Measurements from ENCODE around the gene EMX1.

Gene EMX1

DNA sequence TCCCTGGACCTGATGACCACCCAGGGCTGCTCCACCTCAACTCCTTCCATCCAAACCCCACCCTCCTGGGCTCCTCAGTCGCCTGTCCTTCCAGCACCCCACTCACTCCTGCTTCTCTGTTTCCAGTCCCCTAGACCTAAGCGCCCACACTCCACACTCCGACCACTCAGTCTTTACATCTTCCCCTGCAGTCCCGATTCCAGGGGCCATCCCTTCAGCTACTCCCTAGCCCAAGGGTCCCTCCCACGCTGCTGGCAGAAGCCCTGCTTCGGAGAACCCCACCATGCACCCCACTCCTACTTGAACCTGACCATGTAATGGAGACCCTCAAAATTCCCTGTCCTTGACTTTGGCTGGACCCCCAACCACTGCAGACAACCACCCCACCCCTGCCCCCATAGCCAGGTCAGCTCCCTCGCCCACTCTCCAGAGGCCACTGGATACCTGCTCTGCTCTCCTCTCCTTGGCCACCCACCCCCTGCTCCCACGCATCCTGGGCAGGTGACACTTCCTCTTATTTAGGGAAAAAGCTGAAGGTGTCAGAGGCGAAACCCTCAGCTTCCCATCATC, 28.2 kb downstream of the EMX1 start:
- no peak for DNase-seq

DNA sequence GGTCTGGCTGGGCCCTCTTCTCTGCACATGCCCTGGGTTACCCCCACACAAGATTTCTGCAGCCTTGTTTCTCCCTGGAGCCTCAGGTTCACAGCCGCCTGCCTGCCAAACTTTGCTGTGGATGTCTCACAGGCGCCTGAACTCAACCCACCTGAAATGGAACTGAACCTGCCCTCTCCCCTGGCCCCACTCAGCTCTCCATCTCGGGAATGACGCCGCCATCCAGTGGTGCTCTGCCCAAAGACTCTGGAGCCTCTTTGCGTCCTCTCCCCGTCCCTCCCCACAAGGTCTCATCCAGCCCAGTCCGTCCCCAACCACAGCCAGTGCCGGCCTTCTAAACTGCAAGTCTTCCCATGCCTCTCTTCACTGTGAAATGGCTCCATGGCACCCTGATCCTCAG, 29.1 kb downstream of the EMX1 start:
- DNase-seq, result no peak

DNA sequence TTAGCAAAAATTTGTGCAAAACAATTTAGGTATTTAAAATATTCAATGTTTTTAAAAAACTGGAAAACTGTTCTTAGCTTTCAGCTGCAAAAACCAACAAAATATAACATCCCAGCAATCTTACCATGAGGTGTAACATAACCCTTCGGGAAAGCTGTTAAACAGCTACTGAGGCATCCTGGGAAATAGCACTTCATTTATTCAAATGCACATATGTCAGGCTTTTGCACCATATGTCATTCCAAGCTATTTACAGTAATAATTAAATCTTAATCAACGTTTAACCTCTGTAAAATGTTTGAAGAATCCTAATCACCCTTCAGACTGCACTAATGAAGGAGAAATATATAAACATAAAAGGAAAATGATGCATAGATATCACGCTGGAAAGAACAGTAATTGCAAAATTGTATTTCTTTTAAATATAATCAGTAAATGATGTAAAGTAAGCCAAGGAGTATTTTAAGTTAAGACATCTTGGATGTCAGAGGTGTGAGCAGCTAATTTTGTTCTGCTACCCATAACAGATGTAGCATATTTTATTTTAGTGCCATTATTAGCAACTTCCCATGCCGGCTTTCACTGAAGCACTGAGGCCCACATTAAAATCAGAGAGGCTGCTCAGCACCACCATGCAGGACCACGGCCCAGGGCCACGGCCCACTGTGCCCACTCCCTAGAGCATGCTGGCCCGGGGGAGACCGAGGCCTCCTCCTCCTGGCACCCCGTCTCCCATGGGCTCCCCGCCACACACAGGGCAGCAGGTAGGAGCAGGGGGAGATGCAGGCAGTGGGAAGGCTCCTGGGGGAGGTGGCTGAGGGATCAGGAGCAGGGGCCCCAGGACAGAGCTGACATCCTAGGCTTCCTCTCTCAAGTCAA, 30.9 kb downstream of the EMX1 start:
- DNase-seq, result no peak

DNA sequence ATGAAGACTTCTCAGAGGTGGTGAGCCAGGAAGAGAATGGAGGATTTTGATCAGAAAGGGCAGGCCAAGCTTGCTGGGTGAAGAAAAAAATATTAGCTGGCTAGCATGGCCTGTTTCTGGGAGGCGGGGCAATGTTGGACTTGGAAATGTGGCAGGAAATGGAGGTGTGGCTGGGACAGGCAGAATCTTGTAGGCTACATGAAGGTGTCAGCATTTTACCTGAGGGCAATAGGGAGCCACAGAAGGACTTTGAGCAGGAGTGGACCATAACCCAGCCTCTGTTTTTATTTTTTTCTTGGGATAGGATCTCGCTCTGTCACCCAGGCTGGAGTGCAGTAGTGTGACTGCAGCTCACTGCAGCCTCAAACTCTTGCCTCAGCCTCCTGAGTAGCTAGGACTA, 31.7 kb downstream of the EMX1 start:
- no peak for DNase-seq

DNA sequence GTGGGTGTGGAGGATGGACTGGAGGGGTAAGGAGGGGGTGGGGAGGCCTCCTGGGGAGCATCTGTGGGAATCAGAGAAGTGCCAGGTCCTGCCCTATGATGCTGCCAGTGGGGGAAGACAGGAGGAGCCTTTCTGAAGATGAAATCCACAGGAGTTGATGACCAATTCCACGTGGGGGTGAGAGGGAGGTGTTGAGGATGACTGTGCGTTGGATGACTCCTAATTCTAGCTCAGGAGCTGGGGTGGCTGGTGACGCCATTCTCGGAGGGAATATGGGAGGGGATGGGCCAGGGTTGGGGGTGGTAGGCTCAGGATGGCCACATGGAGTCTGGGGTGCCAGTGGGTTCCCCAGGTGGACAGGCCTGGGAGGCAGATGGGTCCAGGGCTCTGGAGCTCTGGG, 32.3 kb downstream of the EMX1 start:
- DNase-seq, result no peak

DNA sequence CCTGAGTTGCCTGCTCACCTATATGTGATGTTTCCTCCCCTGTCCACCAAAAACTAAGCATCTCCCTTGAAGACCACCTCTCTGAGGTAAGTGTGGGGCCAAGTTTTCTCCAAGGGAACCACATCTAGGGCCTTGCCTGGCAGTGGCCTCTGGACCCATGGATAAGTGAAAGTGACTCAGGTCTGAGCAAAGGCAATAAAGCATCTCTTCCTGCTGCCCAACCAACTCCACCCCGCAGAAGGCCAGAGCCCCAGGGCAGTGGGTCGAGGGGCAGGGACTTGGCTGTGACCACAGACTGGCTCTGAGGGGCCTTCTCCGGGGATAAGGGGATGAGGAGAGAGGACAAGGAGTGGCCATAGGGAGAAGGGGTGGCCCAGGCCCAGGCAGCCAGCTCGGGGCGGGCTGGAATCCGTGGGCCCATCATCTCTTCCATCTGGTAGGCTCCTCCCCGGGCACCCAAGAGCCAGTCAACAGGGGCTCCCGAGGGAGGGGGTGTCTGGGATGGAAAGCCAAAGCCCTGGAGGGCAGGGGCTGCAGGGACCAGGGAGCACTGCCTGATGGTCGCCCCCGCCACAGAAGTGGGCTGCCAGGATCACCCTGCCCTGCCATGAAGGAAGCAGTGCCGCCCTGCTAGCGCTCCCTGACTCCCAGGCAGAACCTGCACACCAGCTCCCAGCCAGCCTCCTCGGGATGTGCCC, 33.4 kb downstream of the EMX1 start:
- DNase-seq, result no peak

DNA sequence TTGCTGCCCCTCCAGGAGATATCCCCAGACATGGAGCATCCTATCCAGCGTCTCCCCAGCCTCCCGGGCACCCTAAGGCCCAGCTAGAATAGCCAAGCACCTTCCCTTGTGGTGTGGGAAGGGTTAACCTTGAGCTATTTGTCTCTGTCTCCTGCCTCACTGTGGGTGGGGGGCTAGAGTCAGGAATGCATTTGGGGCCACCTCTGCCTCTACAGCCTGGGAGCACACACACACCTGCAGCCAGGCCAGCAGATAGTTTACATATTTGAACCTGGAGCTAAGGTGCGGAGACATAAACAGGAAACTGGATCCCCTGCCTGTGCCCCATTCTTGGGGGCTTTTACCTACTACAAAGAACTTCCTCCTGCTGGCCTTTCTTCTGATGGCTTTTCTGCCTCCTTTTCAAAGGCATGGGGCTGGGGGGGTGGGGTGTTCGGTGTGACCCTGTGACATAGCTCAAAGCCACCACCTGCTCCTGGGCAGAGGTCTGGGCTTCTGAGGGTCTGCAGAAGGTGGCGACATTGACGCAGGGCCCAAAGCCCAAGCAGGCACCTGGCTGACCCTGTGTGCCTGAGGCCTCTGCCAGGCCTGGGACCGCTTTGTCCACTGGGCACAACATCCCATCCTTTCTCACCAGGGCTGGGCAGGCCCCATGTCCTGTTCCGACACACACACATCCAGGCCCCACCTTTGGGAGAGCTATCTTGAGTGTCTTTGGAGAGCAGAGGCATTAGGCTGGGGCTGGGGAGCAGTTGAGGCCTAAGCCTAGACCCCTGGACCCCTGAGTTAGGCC, 34.2 kb downstream of the EMX1 start:
- no peak for DNase-seq

DNA sequence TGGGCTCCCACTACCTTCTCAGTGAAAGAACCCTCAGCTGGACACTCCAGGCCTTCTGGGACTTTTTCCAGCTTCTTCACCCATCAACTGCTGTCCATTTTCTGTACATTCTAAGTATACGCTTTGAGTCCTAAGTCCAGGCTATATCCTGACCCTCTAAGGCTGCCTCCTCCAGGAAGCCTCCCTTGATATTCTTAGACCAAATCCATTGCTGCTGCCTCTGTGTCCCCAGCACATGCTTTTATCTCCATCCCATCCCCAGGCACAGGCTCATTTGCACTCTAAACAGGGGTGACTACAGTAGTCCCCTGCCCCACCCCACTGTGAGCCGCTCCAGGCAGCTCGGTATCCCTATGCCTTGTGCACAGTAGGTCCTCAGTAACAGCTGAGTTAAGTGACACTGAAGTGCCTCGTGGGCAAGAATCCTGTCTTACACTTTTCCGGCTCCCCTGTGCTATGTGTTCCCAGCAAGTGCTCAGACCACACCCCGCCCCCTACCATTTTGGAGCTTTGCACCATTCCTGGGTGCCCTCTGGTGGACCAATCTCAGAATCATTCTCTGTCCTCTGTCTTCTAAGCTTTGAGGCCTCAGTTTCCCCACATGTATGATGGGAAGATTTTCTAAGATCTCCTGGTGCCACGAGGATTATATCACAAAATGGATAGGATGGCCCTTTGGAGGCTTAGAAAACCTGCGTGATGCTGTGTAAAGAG, 34.9 kb downstream of the EMX1 start:
- no peak for DNase-seq

DNA sequence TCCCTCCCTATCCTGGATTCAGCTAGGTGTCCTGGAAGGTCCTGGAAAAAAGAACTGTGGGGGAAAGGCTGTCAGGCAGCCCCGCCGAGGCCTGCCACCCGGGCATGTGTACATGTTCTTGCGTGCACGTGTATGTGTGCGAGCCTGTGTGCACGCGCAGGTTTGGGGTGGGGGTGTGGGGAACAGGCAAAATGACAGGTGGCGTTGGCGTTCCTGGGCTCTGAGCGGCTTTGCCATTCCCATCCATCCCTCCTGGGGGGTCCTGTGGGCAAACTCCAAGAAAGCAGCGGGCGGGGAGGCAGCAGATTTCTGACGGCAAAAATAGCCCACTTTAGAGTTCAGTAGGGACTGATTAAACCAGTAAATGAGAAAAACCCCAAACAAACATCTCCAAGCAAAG, 35.6 kb downstream of the EMX1 start:
- DNase-seq, result no peak

DNA sequence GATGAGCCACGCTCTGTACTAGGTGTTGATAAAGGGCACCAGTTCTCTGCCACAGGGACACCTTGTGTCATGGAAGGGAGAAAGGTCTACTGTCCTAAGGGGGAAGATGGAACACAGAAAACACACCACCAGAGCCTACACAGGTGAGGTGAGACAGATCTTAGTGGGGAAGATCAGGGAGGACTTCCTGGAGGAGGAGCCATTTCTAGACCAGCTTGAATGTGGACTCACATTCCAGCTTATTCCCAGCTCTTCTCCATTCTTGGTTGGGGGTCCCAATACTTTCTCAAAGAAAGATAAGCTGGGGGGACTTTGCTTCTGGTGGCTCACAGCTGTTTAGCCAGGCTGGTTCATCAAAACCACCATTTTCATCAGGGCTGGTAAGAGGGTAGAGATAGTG, 36.2 kb downstream of the EMX1 start:
- no peak for DNase-seq

DNA sequence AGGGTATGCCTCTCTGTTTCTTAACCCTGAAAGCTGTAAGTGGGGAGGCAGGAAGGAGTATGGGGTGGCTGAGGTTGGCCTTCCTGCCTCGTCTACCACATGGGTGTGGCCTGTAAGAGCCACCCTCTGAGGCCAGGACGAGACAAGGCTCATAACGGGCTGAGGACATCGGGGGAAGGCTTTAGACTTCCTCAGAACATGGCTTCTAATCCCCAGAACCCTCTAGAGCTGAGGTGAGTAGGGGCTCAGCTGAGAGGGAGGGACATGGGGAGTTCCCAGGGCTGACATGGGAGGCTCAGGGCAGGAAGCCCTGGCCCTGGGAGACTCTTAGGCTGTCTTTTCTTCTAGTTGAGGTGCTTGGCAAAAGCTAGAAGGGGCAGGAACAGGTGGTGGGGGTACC, 36.7 kb downstream of the EMX1 start:
- DNase-seq, result no peak

DNA sequence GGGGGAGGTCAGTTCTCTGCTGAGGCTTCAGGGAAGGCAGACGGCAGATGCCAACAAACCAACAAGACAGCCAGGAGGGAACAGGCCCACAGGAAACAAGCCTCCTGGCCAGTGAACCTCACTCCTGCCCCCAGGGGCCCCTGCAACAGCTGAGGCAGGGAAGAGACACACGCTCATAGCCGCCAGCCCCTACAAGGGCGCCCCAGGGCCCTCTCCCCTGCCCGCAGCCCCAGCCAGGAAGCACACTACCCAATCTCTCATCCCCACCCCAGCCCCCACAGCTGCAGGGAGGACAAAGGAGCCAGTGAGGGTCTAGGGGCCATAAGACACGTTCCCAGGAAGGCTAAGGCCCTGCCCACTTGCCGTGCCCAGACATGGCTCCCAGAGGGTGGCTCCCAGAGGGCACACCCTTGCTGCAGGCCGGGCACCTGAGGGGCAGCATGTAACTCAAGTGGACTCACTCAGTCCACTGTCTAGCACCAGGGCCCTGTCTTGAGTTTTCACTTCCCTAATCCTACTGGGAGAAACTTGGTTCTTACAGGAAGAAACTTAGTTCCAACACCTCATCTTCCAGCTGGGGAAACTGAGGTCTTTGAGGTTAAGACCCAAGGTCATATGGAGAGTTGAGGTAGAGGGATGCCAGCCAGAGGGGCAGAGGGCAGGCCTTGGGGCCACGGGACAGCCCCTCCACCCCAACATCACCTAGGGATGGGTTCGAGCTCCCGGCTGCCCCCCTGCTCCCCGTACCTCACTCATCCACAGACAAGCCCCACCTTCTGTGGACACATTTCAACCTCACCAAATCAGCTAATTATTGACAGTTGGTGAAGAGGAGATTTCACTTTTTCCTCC, 37.3 kb downstream of the EMX1 start:
- DNase-seq, result no peak

DNA sequence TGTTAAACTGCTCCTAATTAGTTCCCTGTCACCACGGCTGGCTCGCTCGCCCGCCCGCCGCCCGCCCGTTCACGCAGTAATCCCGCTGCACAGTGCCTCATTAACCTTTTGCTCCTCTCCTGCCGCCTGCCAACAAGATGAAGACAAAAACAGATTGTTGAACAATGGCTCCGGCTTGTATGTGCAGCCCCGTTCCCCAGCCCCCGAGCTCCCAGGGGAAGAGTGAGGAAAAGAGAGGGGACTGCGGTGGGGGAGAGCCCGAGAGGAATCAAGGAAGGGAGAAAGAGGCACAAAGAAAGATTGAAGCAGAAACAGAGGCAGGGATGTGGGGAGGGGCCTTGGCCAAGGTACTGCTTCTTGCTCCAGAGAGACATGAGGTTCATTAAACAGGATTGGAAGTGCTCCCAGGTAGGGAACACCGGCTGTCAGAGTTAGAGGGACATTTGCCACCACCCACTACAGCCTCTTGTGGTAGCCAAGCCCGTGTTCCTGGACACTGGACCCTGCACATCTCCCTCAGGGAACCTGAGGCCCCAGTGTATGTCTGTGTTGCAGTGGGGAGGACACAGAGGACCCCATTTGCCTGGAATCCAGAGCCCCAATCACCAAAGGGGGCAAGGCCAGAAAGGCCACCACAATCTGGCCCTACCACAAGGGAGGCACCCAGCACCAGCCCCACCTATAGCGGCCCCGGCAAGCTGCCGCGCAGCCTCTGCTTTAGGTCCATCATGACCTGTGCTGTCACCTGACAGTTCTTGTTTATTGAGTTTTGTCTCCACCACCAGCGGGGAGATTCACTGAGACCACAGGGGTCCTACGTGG, 38.1 kb downstream of the EMX1 start:
- no peak for DNase-seq

DNA sequence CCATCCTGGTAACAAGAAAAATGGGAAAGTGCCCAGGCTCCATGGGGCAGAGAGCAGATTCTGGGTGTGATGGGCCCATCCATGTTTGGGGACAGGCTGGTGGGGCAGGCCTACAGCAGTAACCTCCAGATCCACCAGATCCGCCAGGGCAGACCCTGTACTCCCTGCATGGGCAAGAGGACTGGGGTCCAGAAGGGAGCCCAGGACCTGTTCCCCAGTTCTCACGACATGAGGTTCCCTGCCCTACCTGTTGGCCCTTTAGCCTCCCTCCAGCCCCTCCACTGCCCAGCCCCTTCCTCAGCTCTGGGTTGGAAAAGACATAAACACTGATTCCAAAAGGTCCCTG, 38.7 kb downstream of the EMX1 start:
- DNase-seq, result no peak

DNA sequence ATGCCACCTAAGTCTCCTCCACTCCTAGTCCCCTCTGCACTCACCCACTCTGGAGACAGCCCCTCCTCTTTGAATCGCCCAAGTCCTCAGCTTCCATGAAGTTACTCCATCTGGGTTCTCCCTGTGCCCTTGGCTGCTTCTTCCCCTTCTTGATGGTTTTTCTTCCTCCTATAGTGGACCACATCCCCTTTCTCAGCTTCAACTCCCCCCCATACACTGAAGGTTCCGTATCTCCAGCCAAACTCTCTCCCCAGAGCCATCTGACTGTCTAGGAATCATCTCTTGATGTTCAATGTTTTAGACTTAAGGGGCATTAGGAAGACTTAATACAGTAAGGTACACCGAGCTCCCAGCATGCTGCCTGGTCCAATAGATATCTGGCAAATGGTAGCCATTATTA, 39.6 kb downstream of the EMX1 start:
- DNase-seq, result no peak

DNA sequence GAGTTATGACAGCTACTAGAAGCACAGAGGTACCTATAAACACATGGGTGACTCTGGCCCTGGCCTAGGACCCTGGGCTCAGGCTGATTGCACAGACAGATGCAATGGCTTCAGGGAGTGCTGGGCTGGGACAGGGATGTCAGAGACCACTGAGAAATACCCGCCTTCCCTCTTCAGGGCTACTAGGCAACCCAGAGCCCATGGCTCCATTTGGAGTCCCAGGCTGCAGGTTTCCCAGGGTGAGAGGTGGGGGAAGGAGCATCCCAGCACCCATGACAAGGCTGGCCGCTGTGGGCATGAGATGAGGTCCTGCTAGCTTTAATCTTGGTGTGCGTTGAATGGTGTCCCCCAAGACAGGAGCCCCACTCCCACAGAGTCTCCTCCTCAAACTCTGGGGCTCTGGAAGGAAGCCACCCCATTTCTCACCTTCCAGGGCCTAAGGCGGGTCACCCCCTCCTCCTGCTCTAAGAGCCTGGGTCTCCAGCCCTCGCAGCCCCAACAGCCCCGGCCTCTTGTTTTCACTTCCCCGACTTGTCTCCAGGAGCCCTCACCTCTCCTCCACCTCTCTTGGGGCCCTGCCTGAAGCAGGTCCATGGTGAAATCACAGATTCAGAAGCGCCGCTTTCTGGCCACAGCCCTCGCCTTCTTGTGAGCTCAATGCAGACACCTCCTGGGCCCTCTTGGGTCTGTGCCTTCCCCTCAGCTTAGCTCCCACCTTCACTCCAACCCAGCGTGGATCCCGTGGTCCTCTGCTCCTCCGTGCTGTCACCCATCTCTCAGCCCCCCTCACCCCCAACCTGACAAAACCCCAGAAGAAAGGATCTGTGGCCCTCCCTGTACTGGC, 41.4 kb downstream of the EMX1 start:
- no peak for DNase-seq

DNA sequence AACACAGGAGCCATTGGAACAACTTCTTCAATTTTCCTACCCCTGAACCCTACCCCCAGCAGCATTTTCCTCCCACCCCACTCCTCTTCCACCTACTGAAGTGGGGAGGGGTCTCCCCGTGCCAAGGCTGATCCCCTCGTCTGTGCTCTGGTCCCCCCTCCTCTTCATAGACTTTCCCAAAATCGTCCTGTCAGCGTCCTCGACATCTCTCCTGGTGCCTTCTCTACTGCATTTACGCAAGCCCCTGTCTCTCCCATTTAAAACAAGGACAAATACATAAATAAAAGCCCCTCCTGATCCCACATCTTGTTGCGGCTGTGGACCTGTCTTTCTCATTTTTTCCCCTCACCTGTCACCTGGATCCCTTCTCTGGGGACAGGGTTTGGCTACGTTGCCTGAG, 42.2 kb downstream of the EMX1 start:
- DNase-seq, result no peak

DNA sequence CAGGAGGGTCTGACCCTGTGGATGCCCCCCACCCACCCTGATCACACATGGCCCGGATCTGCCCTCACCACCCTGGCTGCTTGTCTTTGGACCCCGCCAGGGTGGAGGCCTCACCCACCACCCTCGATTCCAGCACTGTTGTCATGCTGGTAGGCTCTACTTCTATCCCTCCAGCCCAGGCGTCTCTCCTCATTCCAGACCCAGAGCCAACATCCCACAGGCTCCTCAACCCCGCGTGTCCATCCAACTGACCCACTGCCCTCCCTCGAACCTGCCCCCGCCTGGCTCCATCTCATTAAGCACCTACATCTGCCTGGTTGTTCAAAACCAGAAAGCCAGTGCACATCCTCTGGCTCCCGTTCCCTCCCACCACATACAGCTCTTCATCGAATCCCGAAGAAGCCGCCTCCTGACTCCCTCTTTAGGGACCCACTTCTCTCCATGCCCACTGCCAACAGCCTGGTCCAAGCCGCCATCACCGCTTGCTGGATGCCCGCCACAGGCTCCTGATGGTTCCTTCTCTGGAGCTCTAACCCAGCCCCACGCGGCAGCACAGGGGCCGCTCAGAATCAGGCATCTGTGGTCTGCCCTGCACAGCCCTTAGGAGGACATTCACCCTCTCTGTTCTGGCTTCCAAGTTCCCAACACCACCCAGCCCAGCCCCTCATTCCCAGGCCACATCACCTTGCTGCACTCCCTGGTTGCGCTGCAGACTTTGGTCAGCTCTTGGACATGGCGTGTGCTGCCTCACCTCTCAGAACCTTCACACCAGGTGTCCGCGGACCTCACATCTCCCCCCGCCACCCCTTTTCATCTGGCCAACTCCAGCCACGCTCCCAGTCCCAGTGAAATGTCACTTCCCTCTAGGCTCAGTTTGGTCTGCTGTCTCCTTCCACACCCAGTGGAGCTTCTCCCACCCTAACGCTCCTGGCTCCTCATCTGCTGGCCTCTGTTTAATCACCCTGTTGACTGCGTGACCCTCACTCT, 43.0 kb downstream of the EMX1 start:
- no peak for DNase-seq
